ENCODE data around the gene ATP8A2. TPM values are rescaled to one million over a fixed set of nuclear protein-coding genes. Genes with fewer than 3 reads are reported as not detected.

Gene ATP8A2
- total RNA-seq, 1 experiment from 2014 or later = not detected

- no peak overlapping the region for H3K4me3 ChIP-seq
- DNase-seq = no peak
- H3K4me1 ChIP-seq (replicated peaks; ENCODE audit: insufficient read depth) = no peaks in the 10 kb centered on the region
- ChIA-PET CTCF (no interaction called here), POLR2A (ENCODE audit: unreplicated experiment) (no interaction called here)
- H3K4me2 ChIP-seq = no peak overlapping the region
- H3F3A ChIP-seq (ENCODE audit: insufficient read depth, low read depth) = no peaks in the 10 kb centered on the region
- intact Hi-C loops (cut with micrococcal nuclease; ENCODE audit: unreplicated experiment) = no loop called here
- no peak overlapping the region for H3K27ac ChIP-seq
- H4K20me1 ChIP-seq (ENCODE audit: insufficient read depth) = no peaks in the 10 kb centered on the region
- no peak overlapping the region for H2AFZ ChIP-seq
- no peaks in the 10 kb centered on the region for H3K36me3 ChIP-seq (ENCODE audit: low read depth)
- no TSS peak for BruUV-seq (replicated peaks)
- H3K27me3 ChIP-seq (ENCODE audit: insufficient read depth, low read depth) = no peaks in the 10 kb centered on the region
- no peaks in the 10 kb centered on the region for H3K9me2 ChIP-seq (ENCODE audit: insufficient read depth)
- no peaks in the 10 kb centered on the region for H3K9me3 ChIP-seq (ENCODE audit: insufficient read depth, low read depth)
- TF ChIP-seq EZH2 (IDR thresholded peaks at IDR 0.05; ENCODE audit: low read depth) = no peak
- TF ChIP-seq, protein P1, sequence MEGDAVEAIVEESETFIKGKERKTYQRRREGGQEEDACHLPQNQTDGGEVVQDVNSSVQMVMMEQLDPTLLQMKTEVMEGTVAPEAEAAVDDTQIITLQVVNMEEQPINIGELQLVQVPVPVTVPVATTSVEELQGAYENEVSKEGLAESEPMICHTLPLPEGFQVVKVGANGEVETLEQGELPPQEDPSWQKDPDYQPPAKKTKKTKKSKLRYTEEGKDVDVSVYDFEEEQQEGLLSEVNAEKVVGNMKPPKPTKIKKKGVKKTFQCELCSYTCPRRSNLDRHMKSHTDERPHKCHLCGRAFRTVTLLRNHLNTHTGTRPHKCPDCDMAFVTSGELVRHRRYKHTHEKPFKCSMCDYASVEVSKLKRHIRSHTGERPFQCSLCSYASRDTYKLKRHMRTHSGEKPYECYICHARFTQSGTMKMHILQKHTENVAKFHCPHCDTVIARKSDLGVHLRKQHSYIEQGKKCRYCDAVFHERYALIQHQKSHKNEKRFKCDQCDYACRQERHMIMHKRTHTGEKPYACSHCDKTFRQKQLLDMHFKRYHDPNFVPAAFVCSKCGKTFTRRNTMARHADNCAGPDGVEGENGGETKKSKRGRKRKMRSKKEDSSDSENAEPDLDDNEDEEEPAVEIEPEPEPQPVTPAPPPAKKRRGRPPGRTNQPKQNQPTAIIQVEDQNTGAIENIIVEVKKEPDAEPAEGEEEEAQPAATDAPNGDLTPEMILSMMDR (conservative IDR thresholded peaks at IDR 0.05) = no peak
- no peaks in the 10 kb centered on the region for H3K79me2 ChIP-seq (ENCODE audit: low read depth)
Observed at GRCh38 chr13:25525884-25526283, 154.1 kb downstream of the ATP8A2 start.

DNA sequence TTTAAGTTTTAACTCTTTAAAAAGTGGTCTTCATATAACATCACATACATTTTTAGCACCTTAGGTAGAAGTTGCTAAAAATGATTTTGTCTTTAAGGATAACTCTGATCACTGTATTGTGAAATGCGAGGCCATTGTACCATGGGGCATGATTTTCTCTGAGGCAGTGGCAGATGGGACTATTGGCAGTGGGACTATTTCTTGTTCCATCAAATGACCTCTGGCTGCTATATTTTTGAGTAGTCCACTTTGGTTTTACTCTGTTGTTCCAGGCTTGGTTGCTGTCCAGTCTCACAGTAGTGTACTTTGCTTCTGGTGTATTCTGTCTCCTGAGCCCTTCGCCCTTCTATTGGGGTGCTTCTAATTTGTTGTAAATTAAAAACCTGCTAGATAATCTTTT, 156.5 kb downstream of the ATP8A2 start:
- no TSS peak for BruUV-seq (replicated peaks)
- Histone ChIP-seq H3F3A (ENCODE audit: insufficient read depth, low read depth) (no peaks in the 10 kb centered on the region), H3K9me2 (ENCODE audit: insufficient read depth) (no peaks in the 10 kb centered on the region), H3K36me3 (ENCODE audit: low read depth) (no peaks in the 10 kb centered on the region), H2AFZ (no peak overlapping the region), H3K27ac (no peak overlapping the region), H3K4me2 (no peak overlapping the region), H3K4me3 (no peak overlapping the region), H3K27me3 (ENCODE audit: insufficient read depth, low read depth) (no peaks in the 10 kb centered on the region), H4K20me1 (ENCODE audit: insufficient read depth) (no peaks in the 10 kb centered on the region), H3K4me1 (replicated peaks; ENCODE audit: insufficient read depth) (no peaks in the 10 kb centered on the region), H3K79me2 (ENCODE audit: low read depth) (no peaks in the 10 kb centered on the region), H3K9me3 (ENCODE audit: insufficient read depth, low read depth) (no peaks in the 10 kb centered on the region)
- CTCF ChIA-PET = no interaction called here
- intact Hi-C loops (cut with micrococcal nuclease; ENCODE audit: unreplicated experiment) = no loop called here
- DNase-seq = no peak
- no peak for TF ChIP-seq EZH2 (IDR thresholded peaks at IDR 0.05; ENCODE audit: low read depth)
- TF ChIP-seq, protein P1 (conservative IDR thresholded peaks at IDR 0.05) = no peak
- POLR2A ChIA-PET (ENCODE audit: unreplicated experiment) = no interaction called here

GRCh38 chr13:25529425-25529824, 157.7 kb downstream of the ATP8A2 start:
- no peak overlapping the region for H3K27ac ChIP-seq
- H3K9me2 ChIP-seq (ENCODE audit: insufficient read depth) = no peaks in the 10 kb centered on the region
- CTCF ChIA-PET = no interaction called here
- no peaks in the 10 kb centered on the region for H3K4me1 ChIP-seq (replicated peaks; ENCODE audit: insufficient read depth)
- intact Hi-C loops (cut with micrococcal nuclease; ENCODE audit: unreplicated experiment) = no loop called here
- DNase-seq = no peak
- H3K79me2 ChIP-seq (ENCODE audit: low read depth) = no peaks in the 10 kb centered on the region
- no peak overlapping the region for H2AFZ ChIP-seq
- no peaks in the 10 kb centered on the region for H3F3A ChIP-seq (ENCODE audit: insufficient read depth, low read depth)
- peaks cover 6% of the 10 kb centered on the region for H3K27me3 ChIP-seq (ENCODE audit: insufficient read depth, low read depth)
- no peak overlapping the region for H3K4me3 ChIP-seq
- H3K4me2 ChIP-seq = no peak overlapping the region
- TF ChIP-seq, protein P1 (conservative IDR thresholded peaks at IDR 0.05) = no peak
- no peak for TF ChIP-seq EZH2 (IDR thresholded peaks at IDR 0.05; ENCODE audit: low read depth)
- no peaks in the 10 kb centered on the region for H4K20me1 ChIP-seq (ENCODE audit: insufficient read depth)
- no TSS peak for BruUV-seq (replicated peaks)
- H3K9me3 ChIP-seq (ENCODE audit: insufficient read depth, low read depth) = no peaks in the 10 kb centered on the region
- POLR2A ChIA-PET (ENCODE audit: unreplicated experiment) = no interaction called here
- no peaks in the 10 kb centered on the region for H3K36me3 ChIP-seq (ENCODE audit: low read depth)
